DMS153 (cell line): ENCODE results near the gene RPL26.
"Not testable (repeated sequence)": the region's sequence is repeated elsewhere in the genome, so short reads cannot be mapped to it uniquely, and the experiment has no call there.

Experiments used
- DNase-seq: peaks from one replicate; lab custom pipeline; 2025; lab: John Stamatoyannopoulos, UW

The RPL26 gene

DNA sequence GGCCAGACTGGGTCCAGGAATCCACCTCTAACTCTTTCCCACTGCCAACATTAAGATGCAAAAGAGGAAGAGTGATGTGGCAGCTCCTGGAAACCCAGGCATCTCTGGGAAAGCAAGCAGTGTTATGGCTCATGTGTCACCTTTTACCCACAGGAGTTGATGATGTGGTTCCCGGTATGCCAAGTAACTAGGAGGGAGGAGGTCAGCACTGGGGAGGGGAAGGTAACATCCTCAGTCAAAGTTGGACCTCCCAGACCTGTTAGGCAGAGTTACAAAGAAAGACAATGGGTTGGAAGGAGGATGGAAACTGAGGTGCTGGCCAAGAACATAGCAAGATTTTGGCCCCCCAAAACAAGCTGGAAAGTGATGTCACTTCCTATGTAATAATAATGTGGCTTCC, 17.9 kb downstream of the RPL26 start:
- no peak for DNase-seq

DNA sequence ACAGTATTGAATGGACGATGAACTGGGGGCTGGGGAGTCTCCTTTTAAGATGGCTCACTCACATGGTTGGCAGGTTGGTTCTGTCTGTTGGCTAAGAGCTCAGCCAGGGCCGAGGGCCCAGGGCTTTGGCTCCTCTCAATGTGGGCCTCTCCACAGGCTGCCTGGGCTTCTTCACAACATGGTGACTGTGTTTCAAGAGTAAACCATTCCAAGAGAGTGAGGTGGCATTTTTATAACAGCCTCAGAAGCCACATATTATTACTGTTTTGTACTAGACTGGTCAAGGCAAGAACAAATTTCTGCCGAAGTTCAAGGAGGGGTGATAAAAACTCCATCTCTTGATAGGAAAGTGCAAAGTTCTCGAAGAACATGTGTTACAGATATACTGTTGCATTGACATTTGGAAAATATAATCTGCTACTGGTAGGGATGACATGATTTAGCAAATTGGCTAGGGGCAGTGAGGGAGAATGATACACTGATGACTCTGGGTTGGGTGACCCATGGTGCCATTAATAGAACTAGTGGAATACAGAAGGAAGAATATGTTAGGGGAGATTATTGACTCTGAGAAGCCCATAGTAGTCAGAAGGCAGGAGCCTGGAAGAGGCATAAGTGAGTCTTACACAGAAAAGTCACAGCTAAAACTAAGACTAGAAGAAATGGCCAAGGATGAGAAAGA, 20.2 kb downstream of the RPL26 start:
- DNase-seq, result no peak

DNA sequence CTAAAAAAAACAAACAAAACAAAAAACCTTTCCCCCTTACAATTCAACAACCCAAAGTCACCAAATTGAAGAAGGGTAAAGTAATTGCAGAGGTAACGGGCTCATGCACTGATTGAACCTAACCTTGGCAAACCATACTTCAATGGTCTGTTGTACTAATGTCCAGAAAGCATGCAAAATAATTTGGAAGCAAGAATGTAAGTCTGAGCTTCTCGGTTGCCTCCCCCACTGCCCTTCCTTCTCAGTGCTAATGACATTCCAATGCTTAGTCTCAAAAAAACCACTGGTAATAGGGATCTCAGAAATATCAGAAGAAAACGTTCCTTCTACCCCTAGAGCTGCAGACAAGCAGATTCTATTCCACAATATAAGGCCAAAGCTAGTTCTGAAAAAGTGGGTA, 22.2 kb downstream of the RPL26 start:
- no peak for DNase-seq

DNA sequence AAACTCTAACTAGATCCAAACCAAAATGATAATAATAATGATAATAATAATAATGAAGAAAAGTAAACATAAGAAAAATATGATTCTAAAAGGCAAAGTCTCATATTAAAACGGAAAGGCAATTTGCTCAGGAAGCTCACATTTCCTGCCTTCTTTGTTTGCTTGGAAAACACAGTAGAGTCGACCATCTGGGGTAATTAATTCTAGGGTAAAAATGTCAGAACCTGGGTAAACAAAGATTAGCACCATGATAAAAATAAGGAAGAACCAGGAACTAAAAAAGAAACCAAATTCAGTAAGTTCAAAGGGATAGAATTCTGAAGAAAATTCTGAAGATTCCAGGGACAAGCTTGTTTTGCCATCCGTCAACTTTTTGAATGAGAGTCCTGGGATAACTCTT, 22.7 kb downstream of the RPL26 start:
- no peak for DNase-seq

DNA sequence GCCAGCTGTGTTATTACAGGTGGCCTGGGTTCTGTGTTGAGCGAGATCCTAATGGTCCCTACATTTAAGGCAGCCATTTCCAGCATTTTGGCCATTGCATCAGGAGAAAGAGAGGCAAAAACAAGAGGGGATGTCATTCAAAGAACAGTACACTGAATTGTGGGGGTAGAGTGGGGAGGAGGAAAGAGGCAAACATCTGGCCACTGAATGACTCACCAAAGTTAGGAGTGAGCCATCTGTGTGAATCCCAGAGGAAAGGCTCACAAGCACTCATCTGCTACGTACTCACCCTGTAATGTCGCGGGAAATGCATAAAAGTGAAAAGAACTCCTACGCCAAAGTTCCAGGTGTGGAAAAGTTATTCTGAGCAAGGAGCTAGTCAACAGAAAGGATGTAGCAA, 23.2 kb downstream of the RPL26 start:
- no peak for DNase-seq

DNA sequence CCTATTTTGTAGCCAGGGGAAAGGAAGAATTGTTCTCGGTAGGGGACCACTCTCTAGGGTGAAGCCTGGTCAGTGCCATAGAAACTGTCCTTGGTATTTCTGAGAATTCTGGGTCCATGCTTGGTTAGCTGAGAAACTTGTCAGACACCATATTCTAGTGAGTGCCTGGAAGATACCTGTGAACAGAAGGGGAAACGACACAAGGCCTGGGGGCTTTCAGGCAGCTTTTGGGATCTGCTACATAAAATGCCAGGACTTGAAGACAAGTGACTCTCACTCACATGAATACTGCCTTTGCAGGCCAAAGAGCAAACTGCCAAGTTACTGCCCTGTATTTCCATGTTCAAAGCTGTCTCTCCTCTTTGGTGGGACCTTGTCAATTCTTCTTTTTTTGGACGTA, 25.1 kb downstream of the RPL26 start:
- DNase-seq, result no peak

DNA sequence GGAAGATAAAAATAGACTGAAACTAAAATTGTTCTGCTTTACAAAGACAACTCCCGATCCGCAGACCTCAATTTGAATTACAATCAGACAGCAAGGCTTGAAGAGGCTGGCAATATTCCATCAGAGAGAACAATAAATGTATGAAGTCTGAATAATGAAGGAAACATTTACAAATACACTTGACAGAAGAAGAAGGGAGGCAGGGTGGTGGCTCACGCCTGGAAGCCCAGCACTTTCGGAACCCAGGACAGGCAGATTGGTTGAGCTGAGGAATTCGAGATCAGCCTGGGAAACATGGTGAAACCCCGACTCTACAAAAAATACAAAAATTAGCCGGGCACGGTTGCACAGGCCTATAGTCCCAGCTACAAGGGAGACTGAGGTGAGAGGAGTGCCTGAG, 28.8 kb downstream of the RPL26 start:
- DNase-seq, result no peak

DNA sequence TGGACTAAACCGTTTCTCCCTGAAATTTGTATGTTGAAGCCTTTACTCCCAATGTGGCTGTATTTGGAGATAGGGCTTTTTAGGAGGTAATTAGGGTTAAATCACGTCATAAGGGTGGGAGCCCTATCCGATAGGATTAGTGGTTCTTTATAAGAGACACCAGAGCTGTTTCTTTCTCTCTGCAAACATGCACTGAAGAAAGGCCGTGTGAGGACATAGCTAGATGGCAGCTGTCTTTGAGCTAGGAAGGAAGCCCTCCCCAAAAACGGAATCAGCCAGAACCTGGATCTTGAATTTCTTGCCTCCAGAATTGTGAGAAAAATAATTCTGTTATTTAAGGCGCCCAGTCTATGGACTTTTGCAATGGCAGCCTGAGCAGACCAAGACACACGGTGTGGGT, 29.3 kb downstream of the RPL26 start:
- DNase-seq, result no peak

DNA sequence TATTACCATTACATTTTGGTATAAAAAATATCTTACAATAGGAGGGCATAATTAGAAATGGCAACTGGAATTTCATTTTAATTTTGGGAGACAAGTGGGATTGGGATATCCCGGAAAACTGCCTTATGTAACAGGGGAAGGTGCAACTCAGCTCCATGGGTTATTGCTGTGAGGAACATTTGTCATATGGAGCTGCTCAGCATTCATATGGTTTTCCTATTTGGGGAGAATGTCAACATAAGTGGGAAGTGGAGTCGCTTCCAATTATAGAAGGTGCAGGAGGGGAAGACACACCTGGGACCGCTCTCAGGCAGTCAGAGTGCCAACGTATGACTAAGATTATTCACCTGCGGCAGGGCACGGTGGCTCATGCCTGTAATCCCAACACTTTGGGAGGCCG, 32.7 kb downstream of the RPL26 start:
- no peak for DNase-seq

DNA sequence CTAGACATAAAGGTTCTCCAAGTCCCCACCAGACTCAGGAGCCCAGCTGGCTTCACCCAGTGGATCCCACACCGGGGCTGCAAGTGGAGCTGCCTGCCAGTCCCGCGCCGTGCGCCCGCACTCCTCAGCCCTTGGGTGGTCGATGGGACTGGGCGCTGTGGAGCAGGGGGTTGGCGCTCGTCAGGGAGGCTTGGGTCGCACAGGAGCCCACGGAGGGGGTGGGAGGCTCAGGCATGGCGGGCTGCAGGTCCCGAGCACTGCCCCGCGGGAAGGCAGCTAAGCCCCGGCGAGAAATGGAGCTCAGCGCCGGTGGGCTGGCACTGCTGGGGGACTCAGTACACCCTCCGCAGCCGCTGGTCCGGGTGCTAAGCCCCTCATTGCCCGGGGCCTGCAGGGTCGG, 36.0 kb downstream of the RPL26 start:
- DNase-seq, result not testable (repeated sequence)

DNA sequence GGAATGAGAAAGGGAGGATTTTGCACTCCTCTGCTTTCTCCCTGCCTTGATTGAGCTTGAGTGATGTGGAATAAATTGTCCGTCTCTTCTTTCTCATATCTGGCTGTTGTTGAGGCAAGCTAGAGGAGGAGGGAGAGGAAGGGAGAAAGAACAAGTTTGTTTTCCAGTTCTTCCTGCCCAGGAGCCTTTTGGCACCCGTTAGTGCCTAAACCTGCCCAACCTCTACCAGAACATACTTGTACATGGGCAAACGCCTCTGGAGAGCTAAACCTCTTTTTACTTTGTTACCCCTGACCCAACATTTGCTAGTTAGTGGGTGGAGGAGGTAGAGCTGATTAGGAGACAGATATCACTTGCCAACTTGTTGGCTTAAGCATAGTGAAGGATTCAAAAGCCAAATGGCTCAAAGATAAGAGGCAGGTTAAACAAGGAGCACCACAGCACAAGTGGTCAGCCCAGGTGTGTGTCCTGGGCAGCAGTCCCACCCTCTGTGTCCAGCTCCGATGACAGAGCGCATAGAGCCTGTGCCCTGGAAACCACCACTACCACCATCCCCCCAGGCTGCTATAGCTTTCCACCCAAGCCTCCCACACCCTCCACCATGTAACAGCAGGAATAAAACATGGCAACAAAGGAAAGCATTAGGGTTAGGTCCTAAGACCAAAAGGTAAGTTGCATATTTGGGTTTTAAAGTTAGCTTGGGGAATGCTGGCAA, 36.9 kb downstream of the RPL26 start:
- no peak for DNase-seq

DNA sequence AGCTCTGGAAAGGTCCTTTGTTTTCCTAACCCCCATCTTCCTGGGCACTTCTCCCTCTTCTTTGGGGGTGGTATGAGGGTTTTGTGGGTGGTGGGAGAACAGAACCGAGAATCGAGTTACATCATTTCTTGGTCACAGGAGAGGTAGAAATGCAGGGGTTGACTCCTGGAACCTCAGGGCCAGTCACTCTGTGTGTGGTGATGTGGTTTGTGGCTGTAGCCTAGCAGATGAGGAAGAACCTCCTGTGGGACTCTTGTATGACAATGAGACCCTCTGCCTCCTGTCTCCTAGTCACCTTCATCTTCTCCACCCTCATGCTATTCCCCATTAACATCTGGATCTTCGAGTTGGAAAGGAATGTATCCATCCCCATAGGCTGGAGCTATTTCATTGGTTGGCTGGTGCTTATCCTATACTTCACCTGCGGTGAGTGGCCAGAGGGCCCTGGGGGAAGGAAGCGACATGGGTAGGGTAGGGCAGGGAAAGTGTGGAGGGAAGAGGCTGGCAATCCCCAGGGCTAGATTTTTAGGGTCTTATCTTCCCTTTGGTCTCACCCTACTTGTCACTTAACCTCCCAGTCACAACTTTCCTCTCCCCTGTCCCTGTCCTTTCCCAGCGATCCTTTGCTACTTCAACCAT, 37.8 kb downstream of the RPL26 start:
- DNase-seq, result no peak

DNA sequence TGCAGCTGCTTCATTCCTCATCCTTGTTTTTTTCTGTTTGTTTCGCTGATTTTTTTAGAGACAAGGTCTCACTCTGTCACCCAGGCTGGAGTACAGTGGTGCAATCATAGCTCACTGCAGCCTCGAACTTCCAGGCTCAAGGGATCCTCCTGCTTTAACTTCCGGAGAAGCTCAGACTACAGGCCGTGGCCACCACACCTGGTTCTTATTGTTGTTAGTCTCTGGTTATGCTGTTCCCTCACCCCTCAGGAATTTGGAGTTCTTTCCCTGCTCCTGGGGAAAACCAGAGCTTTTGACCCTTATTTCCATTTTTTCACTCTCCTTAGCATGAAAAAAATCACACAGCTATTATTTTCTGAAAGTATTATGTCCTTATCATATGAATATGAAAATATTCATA, 41.5 kb downstream of the RPL26 start:
- DNase-seq, result no peak

DNA sequence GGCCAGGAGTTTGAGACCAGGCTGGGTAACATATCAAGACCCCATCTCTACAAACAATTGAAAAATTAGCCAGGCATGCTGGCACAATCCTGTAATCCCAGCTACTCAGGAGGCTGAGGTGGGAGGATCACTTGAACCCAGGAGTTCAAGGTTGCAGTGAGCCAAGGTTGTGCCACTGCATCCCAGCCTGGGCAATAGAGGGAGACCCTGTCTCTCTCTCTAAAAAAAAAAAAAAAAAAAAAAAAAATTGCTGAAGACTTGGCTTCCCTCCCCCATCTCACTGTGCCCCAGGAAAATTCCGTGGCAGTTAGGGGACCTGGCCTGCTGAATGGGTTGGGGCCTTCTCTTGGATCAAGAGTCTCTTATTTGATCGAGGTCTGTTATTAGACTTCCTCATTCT, 43.5 kb downstream of the RPL26 start, which contains the start of gene ODF4:
TSS of gene ODF4 (plus strand) at position 301 of the 400 bp plus-strand sequence. CDS start 212 bp downstream, outside the sequence.
- no peak for DNase-seq

DNA sequence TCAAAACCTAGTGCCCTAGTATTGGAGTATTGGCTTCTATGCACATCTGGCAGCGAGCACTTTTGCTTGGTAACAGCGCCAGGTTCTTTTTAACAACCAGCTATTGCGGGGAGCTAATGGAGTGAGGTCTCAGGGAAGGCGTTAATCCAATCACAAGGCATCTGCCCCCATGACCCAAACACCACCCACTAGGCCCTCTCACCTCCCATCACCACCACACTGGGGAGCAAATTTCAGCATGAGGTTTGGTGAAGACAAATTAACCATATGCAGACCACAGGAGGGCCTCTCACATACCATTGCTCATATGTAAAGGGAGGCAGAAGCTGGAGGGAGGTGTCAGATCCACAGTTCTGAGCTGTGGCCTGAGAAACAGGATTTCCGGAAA, 44.2 kb downstream of the RPL26 start:
- no peak for DNase-seq

DNA sequence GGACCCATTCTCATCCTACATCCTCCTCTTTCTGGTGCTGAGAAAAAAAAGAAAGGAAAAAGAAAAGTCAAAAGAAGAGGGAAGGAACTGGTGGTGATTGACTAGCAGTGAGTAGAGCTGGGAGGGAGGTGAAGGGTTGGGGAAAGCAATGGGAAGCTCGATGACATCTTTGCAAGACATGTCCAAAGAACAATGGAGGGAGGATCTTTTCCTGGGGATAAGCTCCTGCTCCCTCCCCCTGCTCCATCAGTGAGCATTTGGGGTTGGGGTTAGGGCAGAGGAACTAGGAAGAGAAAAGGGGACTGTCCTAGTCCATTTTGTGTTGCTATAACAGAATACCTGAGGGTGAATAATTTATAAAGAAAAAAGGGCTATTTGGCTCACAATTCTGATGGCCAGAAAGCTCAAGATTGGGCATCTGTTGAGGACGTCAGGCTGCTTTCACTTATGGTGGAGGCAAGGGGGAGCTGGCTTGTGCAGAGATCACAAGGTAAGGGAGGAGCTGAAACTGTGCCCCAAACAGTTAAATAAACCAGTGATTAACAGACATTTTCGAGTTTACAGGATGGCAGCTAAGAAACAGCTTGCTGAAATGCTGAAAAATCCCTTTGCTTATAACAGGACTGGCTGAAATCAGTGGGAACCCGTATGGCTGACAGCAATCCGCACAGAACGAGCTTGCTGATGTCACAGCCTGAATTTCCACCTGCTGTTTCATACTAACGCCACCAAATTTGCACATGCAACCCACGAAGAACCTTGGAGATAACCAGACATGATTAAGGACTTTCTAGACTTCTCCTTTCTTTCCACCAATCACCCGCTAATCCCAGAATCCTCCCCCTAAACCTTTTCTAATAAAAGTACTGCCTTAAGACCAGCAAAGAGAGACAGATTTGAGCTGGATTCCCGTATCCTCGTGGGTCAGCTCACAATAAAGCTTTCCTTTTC, 44.9 kb downstream of the RPL26 start:
- DNase-seq, result no peak

DNA sequence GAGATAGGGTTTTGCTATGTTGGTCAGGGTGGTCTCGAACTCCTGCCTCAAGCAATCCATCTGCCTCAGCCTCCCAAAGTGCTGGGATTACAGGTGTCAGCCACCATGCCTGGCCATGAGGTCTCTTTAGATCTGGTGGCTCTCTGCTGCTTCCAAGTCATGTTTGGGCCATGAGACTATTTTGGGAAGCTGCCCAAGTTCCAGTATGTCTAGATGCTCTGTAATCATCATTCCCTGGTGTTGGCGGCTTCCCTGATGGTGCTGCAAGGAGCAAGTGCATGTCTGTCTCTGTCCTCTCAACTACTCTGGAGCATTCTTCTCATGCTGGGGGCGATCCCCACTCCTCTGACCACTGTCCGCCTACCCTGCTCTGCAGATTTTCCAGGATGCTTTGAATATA, 49.7 kb downstream of the RPL26 start:
- no peak for DNase-seq

DNA sequence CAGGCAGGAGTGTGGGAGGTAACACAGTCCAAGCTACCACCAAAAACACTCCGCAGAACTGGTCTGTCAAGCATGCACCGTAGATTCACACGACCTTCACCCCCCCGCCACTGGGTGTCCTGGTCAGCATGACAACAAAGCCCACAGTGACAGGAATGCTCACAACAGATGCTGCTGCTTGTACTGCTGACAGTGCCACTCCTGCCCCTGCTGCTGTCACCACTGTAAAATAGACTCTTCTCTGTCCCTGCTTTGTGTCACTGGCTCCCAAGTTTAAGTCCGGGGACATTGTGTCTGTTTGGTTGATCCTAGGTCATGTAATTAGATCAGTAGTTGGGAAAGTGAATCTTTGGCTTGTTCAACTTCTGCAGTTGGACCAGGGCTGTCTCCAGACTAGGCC, 50.3 kb downstream of the RPL26 start:
- no peak for DNase-seq

DNA sequence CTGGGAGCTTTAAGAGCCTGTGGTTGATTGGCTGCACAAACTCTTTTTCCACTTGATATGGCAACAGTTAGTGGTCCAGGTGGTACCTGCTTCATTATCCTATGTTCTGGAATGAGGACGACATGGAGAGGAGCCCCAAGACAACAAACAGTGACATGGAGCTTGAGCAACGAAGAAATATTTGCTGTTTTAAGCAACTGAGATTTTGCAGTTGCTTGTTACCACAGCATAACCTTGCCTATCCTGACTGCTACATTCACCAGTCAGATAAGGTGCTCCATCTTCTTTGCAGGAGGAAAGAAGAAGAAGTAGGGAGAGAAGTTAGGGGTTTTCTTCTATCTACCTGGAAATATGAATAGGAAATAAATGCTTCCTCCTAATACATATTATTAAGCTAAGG, 50.9 kb downstream of the RPL26 start:
- no peak for DNase-seq
